Stomach (tissue), 4 donors: ENCODE data around the gene VMO1.

Source experiments
- POLR2A ChIP-seq, 4 donors: fragments of 450-650 bp; IDR thresholded peaks; one replicate each; pipeline ENCODE4 v1.6.1; 2016; ENCODE audit warnings: antibody characterized with exemption in 4 of 4, control low read depth in 2 of 4, mild to moderate bottlenecking in 1 of 4, moderate library complexity in 1 of 4
- POLR2AphosphoS5 ChIP-seq, 3 donors: sonication (generic); formaldehyde crosslinking; IDR thresholded peaks; one replicate each; pipeline ENCODE4 v1.6.1; 2016; ENCODE audit warnings: antibody characterized with exemption in 3 of 3
- TF ChIP-seq, protein P1 (sequence below), 7 experiments: fragments of 450-650 bp in 4 of 7; fragments of 200-600 bp in 3 of 7; sonication (generic) in 3 of 7; IDR thresholded peaks; one replicate each; pipeline ENCODE4 v1.5.1; 2016 to 2019; ENCODE audit warnings: antibody characterized with exemption in 7 of 7, control low read depth in 2 of 7, mild to moderate bottlenecking in 1 of 7

DNA sequence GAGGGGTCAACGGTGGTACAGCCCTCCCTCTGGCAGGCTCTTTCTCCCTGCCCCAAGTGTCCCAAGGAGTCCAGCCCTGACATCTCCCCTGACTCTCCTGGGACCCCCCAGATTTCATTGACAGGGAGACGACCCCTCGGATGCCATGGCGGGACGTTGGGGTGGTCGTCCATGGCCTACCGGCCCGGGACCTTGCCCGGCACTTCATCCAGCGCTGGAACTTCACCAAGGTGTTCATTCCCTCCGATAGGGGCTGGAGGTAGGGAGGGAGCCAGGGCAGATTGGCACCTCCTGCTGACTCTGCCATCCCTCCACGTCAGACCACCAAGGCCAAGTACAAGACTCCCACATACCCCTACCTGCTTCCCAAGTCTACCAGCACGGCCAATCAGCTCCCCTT, 30.7 kb upstream of the VMO1 start:
- TF ChIP-seq POLR2A (IDR thresholded peaks at IDR 0.05) (no peak), POLR2AphosphoS5 (IDR thresholded peaks at IDR 0.05) (no peak)
- TF ChIP-seq, protein P1, sequence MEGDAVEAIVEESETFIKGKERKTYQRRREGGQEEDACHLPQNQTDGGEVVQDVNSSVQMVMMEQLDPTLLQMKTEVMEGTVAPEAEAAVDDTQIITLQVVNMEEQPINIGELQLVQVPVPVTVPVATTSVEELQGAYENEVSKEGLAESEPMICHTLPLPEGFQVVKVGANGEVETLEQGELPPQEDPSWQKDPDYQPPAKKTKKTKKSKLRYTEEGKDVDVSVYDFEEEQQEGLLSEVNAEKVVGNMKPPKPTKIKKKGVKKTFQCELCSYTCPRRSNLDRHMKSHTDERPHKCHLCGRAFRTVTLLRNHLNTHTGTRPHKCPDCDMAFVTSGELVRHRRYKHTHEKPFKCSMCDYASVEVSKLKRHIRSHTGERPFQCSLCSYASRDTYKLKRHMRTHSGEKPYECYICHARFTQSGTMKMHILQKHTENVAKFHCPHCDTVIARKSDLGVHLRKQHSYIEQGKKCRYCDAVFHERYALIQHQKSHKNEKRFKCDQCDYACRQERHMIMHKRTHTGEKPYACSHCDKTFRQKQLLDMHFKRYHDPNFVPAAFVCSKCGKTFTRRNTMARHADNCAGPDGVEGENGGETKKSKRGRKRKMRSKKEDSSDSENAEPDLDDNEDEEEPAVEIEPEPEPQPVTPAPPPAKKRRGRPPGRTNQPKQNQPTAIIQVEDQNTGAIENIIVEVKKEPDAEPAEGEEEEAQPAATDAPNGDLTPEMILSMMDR (IDR thresholded peaks at IDR 0.05): no peak
